ENCODE results near the gene PRKAB1.

PRKAB1 gene

DNA sequence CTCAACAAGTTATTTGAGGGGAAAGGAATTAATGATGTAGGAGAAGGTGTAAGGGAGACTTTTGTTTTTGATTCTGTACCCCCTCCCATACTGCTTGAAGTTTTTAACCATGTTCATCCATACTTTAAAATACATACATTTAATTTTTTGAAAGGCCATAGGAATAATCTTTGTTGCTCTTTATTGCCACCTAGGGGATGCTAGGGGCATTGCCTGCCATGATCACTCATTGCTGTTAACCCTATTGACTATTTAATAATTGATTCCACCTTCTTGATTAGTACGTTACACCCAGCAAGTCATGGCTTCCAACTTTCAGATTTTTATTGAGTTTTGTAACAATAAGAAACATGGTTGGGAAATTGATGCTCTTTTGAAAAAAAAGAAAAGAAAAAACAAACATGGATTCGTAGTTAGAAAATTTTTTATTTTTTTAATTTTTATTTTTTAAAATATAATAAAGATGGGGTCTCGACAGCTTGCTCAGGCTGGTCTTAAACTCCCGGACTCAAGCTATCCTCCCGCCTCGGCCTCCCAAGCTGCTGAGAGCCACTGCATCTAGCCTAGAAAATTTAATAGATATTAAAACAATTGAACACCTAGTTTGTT lies 8.5 kb upstream of the PRKAB1 start:
- H3K4me1 ChIP-seq (ENCODE audit: control insufficient read depth in 1 of 2, insufficient read depth in 1 of 2, low read depth in 1 of 2, low read length in 1 of 2): no peaks in the 10 kb centered on the region
- H3K36me3 ChIP-seq: no peaks in the 10 kb centered on the region
- no peaks in the 10 kb centered on the region for H3K27me3 ChIP-seq
- TF ChIP-seq, protein P1, sequence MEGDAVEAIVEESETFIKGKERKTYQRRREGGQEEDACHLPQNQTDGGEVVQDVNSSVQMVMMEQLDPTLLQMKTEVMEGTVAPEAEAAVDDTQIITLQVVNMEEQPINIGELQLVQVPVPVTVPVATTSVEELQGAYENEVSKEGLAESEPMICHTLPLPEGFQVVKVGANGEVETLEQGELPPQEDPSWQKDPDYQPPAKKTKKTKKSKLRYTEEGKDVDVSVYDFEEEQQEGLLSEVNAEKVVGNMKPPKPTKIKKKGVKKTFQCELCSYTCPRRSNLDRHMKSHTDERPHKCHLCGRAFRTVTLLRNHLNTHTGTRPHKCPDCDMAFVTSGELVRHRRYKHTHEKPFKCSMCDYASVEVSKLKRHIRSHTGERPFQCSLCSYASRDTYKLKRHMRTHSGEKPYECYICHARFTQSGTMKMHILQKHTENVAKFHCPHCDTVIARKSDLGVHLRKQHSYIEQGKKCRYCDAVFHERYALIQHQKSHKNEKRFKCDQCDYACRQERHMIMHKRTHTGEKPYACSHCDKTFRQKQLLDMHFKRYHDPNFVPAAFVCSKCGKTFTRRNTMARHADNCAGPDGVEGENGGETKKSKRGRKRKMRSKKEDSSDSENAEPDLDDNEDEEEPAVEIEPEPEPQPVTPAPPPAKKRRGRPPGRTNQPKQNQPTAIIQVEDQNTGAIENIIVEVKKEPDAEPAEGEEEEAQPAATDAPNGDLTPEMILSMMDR (IDR thresholded peaks at IDR 0.05): peak; percentile 89
- no peaks in the 10 kb centered on the region for H3K9me3 ChIP-seq
- H3K4me3 ChIP-seq (ENCODE audit: low read depth in 1 of 2, low read length in 1 of 2): no peak overlapping the region
- H3K27ac ChIP-seq: no peak overlapping the region

DNA sequence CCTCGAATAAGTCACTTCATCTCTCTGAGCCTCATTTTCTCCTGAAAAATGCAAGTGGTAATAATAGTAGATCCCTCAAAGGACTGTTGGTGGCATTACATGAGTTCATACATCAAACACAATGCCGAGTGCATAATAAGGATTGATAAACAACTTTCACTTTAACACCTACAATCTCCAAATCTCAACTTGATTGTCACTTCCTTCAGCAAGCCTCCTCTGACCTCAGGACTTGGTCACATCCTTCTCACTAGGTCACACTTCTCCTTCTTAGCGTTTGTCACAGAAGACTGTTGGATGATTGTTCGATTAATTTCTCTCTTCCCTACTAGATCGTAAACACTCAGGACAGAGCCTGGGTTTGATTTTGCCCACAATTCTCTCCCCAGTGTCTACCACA lies 7.9 kb upstream of the PRKAB1 start:
- H3K9me3 ChIP-seq: no peaks in the 10 kb centered on the region

GRCh38 chr12:119661882-119662281 lies 6.1 kb upstream of the PRKAB1 start:
- Histone ChIP-seq H3K4me1 (ENCODE audit: control insufficient read depth in 1 of 2, insufficient read depth in 1 of 2, low read depth in 1 of 2, low read length in 1 of 2) (peaks cover 12 to 14% of the 10 kb centered on the region in 2 experiments), H3K4me3 (ENCODE audit: low read depth in 1 of 2, low read length in 1 of 2) (no peak overlapping the region), H3K27me3 (no peaks in the 10 kb centered on the region), H3K27ac (no peak overlapping the region), H3K36me3 (no peaks in the 10 kb centered on the region), H3K9me3 (no peaks in the 10 kb centered on the region)
- TF ChIP-seq, protein P1 (IDR thresholded peaks at IDR 0.05): no peak

More for the DNA sequence above, 7.9 kb upstream of the PRKAB1 start:
- no peaks in the 10 kb centered on the region for H3K36me3 ChIP-seq
- no peaks in the 10 kb centered on the region for H3K27me3 ChIP-seq
- H3K27ac ChIP-seq: no peak overlapping the region
- no peaks in the 10 kb centered on the region for H3K4me1 ChIP-seq (ENCODE audit: control insufficient read depth in 1 of 2, insufficient read depth in 1 of 2, low read depth in 1 of 2, low read length in 1 of 2)
- H3K4me3 ChIP-seq (ENCODE audit: low read depth in 1 of 2, low read length in 1 of 2): no peak overlapping the region
- TF ChIP-seq, protein P1 (IDR thresholded peaks at IDR 0.05): no peak

DNA sequence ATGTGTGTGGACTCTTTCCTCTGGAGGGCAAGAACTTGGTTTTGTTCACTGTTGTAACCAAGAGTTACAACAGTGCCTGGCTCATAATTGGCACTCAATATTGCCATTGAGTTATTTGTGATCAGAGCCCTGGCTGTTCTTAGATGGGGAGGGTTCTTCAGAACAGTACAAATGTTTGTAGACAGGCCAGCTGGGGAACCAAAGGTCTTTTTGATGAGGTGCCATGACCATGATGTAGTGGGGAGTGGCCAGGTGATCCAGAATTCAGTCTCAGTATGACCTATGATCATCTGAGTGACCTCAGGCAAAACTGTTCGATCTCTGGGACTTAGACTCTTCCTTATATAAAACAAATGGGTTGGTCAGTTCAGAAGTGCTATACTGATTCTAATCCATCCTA lies 3.3 kb upstream of the PRKAB1 start:
- H3K27me3 ChIP-seq: no peaks in the 10 kb centered on the region
- no peaks in the 10 kb centered on the region for H3K9me3 ChIP-seq
- H3K36me3 ChIP-seq: no peaks in the 10 kb centered on the region
- H3K27ac ChIP-seq: no peak overlapping the region
- no peak overlapping the region for H3K4me3 ChIP-seq (ENCODE audit: low read depth in 1 of 2, low read length in 1 of 2)
- H3K4me1 ChIP-seq (ENCODE audit: control insufficient read depth in 1 of 2, insufficient read depth in 1 of 2, low read depth in 1 of 2, low read length in 1 of 2): peaks cover 33 to 35% of the 10 kb centered on the region in 2 experiments
- TF ChIP-seq, protein P1 (IDR thresholded peaks at IDR 0.05): no peak

GRCh38 chr12:119665164-119665929 lies 2.6 kb upstream of the PRKAB1 start:
- TF ChIP-seq, protein P1 (IDR thresholded peaks at IDR 0.05): no peak
- H3K4me1 ChIP-seq (ENCODE audit: control insufficient read depth in 1 of 2, insufficient read depth in 1 of 2, low read depth in 1 of 2, low read length in 1 of 2): peaks cover 38 to 41% of the 10 kb centered on the region in 2 experiments
- H3K9me3 ChIP-seq: no peaks in the 10 kb centered on the region
- no peaks in the 10 kb centered on the region for H3K27me3 ChIP-seq
- H3K27ac ChIP-seq: no peak overlapping the region
- peaks cover 5% of the 10 kb centered on the region for H3K36me3 ChIP-seq
- no peak overlapping the region for H3K4me3 ChIP-seq (ENCODE audit: low read depth in 1 of 2, low read length in 1 of 2)

All from neutrophil (primary cell).